AML-193 (cell line): Measurements from ENCODE around the gene PIP5K1B.
A peak's percentile ranks its signal among the peaks of the same experiment; 100 is the strongest.
"Not testable (repeated sequence)": the region's sequence is repeated elsewhere in the genome, so short reads cannot be mapped to it uniquely, and the experiment has no call there.

ENCODE experiments used
- DNase-seq, 2 experiments: peaks; one replicate each; lab custom pipeline; 2025; lab: John Stamatoyannopoulos, UW

Gene PIP5K1B, protein sequence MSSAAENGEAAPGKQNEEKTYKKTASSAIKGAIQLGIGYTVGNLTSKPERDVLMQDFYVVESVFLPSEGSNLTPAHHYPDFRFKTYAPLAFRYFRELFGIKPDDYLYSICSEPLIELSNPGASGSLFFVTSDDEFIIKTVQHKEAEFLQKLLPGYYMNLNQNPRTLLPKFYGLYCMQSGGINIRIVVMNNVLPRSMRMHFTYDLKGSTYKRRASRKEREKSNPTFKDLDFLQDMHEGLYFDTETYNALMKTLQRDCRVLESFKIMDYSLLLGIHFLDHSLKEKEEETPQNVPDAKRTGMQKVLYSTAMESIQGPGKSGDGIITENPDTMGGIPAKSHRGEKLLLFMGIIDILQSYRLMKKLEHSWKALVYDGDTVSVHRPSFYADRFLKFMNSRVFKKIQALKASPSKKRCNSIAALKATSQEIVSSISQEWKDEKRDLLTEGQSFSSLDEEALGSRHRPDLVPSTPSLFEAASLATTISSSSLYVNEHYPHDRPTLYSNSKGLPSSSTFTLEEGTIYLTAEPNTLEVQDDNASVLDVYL

DNA sequence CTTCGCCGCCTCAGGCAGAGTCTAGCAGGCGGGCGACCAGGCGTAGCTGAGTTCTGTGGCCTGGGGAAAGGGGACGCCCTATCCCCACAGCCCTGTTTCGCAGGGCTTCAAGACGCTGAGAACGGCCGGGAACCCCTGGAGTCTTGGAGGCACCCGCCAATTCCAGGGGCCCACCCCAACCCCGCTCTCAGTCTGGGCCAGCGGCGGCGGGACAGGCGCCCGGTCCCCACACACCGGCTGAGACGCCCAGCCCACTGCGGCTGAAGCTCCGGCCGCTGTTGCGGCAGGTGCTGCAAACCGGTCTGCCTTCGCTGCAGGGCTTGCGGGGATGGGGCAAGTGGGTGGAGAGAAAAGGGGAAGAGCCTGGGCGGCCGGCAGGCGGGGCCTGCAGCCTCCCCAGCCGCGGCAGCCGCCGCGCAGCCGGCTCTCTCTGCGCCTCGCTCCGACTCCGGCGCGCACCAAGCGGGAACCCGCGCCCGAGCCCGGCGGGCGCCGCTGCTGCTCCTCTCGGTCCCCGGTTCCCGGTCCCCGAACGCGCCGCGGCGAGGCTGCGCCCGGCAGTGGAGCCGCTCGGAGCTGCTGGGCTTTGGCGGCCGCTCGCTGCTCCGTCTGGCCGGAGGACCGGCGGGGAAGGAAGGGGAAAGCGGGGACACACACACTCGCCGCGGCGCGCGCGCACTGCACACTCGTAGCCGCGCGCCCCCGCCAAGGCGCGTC, at the start of gene PIP5K1B:
Gene PIP5K1B (plus strand): TSS at position 427 of the 717 bp plus-strand sequence. CDS start 117,375 bp downstream, outside the sequence.
- DNase-seq, result peak; percentile 68 to 81

GRCh38 chr9:68664036-68664435, 41.0 kb upstream of the PIP5K1B start:
- no peak for DNase-seq

GRCh38 chr9:68668127-68668526, 36.9 kb upstream of the PIP5K1B start:
- DNase-seq, result no peak

- no peak for DNase-seq
Measured at GRCh38 chr9:68669218-68669617, 35.8 kb upstream of the PIP5K1B start.

DNA sequence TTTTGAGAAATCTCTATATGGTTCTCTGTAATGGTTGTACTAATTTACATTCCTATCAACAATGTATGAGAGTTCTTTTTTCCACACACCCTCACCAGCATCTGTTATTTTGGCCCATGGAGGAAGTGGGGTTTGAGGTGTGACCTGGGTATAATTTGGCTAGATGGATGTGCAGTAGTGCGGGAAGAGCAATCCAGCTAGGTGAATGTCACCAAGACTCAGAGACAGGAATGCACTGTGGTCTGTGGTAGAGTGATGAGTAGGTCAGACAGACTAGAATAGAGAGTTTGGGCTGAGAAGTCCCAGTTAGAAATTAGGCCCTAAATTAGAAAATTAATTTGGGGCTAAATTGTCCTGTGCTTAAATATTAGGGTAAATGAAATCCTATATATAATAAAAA, 32.8 kb upstream of the PIP5K1B start:
- DNase-seq, result no peak

GRCh38 chr9:68672625-68673024, 32.4 kb upstream of the PIP5K1B start:
- no peak for DNase-seq

DNA sequence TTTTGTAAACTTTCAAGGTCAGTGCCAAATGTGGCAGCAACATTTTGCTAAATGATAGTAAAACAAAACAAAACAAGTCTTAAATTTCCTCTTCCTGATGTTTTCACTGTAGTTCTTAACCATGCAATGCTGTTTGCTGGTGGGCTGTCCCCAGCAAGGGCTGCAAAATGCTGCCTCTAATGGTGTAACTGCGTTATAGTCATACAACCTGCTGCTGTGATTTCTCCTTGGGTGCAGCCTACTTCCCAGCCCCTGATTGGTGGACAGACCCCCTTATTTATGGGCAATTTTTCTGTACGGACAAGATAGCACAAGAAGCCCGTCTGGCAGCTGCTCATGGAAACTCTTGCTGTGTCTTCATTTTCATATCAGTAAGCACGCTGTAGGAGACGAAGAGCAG, 26.6 kb upstream of the PIP5K1B start:
- no peak for DNase-seq

DNA sequence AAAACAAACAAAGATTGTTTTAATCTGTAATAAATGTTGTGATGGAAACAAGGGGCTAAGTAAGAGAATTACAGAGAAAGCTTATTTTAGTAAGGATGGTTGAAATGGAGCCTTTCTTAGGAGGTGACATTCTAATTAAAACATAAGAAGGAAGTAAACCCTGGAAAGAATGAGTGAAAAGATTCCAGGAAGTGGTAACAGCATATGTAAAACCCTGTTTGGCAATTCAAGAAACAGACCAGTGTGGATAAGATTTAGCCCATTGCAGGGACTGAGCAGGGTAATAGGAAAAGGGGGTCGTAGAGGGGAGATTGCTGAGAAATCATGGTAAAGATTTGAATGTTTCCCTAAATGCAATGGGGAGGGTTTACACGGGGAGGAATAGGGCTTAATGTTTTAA, 21.6 kb upstream of the PIP5K1B start:
- DNase-seq, result peak; percentile 2 to 13

GRCh38 chr9:68685213-68685612, 19.8 kb upstream of the PIP5K1B start:
- DNase-seq, result no peak

DNA sequence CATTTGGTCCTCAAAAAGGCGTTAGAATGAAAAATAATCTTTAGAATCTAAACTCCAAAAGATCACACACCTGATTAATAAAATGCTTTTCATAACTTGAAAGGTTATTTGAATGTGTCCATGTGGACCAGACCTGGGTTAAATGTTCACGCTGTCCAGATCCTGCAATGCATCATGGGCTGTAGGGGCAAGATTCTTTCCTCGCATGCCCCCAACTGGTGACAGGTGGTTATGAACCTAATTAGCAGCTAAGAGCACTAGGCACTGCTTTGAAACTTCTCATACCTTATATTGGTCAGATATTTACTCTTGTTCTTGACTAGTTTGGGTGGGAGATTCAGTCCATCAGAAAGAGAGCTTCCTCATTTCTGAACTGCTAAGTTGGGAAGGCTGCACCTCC, 19.3 kb upstream of the PIP5K1B start:
- DNase-seq, result peak; percentile 2 to 7

DNA sequence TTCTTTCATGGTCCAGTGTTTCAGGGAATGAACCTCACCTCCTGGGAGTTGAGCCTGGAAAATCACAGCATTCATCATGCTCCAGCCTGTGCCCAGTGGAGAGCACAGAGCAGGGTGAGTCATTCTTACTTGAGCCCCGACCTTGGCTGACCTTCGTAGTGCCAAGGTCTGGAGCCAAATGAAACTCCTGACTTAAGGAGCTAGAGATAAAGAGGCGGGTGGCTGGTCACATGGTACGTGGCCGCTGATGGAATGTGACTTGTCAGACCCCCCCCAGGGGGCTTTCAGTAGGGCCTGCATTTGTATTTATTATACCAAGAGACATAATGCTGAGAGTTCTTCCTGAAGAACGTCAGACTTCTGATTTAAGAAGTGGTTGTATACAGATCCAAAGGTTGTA, 15.0 kb upstream of the PIP5K1B start:
- no peak for DNase-seq

DNA sequence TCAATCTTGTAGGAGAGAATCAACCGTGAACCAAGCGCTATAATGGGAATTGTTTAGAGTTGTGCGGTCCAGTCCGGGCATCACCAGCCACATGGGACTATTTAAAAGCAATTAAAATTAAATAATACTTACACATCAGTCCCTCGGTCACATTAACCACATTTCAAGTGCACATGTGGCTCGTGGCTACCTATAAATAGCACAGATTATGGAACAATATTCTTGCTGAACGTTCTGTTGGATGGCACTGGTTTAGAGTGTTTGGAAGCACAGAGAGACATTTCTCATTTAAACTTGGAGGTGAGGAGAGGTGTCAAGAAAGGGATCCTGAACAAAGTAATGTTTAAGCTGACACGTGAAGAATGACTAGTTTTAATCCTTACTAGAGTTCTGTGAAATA, 12.5 kb upstream of the PIP5K1B start:
- no peak for DNase-seq

DNA sequence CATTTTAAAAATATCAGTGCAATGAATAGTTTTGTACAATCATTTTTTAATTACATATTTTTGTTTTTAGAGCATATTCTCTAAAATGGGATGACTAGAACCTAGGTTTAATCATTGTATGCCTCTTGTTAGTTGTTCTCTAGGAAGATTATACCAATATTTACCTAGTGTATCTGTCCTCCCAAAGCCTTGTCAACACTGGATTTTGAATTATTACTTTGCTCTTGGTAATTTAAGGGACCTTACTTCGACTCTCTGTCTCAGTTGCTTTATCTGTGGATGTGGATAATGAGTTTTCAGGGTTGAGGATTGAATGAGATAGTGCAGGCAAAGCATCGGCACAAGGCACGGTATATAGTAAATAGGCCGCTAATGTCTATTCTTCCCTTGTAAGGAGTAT, 10.9 kb upstream of the PIP5K1B start:
- DNase-seq, result no peak

GRCh38 chr9:68697851-68698250, 7.2 kb upstream of the PIP5K1B start:
- DNase-seq, result no peak

DNA sequence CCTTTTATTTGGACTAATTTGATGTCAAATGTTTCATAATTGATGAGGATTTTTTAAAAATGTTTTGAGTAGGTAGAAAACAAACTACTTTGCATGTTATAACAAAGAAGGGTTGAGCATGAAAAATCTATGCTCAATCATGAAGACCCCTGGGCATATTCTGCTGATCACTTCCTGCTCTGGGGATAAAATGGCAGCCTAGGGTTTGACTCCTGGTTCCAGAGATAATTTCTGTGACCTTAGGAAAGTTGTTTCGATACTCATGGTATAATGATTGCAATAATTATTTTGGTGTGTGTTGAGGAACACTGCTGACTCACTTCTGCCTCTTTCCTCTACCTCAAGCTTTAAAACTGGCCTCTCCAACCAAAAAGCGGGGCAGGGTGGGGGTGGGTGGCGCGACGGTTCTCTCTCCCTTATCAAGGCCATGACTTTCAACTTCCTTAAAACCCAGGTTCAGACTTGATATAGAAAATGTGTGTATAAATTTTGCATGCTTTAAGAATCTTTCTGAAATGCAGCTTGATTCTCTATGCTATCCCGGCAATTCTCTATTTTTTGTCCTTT, 6.0 kb upstream of the PIP5K1B start:
- no peak for DNase-seq

DNA sequence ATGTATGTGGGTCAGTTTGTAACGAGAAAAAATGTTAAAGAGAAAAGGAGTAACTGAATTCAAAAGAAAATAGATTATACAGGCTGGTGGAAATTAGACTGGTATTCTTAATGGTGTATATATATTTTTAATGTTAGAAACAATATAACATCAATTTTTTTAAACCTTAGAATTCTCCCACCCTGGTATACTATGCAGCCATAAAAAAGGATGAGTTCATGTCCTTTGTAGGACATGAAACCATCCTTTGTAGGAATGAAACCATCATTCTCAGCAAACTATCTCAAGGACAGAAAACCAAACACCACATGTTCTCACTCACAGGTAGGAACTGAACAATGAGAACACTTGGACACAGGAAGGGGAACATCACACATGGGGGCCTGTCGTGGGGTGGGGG, 5.4 kb upstream of the PIP5K1B start:
- not testable (repeated sequence) for DNase-seq

DNA sequence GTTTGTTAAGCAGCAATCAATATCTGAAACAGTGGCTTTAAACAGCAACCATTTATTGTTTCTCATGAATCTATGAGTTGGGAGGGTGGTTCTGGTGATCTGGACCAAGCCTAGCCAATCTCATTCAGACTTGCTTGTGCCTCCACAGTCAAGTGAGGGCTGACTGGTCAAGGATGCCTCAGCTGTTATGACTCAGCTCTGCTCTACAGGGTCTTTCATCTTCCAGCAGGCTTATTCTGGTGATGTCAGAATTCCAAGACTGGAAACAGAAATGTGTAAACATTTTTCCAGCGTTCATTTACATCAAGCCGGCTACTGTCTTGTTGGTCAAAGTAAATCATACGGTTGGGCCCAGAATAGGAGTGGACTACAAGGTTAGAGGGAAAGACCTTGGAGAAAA, 2.5 kb upstream of the PIP5K1B start:
- no peak for DNase-seq

DNA sequence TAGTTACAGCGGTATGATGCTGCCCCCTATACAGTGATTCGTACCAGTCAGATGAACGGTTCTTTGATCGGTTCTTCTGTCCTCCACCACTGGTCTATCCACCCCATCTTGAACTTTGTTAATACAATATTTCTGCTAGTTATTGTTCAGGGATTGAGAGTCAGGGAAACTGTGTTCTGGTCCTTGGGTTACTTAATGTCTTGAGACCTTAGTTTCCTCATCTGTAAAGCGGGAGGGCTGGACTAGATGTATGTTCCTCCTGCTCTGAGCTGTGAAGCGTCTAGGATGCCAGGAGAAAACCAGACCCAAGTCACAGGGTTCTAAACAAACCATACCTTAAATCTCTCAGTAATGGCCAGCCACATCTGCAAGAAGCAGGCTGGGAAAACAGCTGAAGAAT, 1.4 kb upstream of the PIP5K1B start:
- DNase-seq, result no peak

- no peak for DNase-seq
Measured at GRCh38 chr9:68704498-68704813, 584 bp upstream of the PIP5K1B start.

DNA sequence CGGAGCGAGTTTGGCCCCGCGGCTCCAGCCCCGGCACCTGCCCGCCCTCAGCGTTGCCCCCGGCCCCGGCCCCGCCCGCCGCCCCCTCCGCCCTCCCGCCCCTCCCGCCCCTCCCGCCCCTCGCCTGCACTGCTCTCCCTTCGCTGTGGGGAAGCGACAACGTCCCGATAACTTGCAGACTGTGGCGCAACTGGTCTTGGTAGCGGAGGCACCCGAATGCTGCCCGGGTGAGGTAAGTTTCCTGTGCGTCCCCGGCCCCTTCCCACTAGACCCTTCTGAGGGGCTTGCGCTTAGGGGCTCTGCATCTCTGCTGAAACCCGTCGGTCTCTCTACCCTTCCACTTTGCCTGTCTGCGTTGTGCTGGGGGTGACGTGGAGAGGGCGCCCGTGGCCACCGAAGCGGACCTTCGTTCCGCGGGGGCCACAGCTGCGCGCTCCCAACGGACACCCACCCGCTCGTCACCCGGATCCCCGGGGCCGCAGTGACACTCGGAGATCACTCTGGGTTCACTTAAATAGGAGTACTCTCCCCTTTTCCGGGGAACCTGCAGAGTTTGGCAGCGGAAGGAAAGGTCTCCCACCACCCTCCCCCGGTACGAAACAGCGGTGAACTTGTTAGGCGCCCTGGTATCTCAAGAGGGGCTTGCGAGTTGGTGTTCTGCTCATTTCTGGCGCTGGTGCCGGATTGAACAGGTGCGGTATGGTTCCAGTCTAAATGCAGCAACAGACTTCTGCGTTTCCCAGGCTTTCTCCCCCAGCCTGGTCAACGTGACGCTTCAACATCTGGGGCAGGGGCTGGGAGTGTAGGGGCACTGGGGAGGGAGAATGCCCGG, 707 bp downstream of the PIP5K1B start:
- DNase-seq, result peak; percentile 65 to 67

- peak; percentile 34 to 45 for DNase-seq
Measured at GRCh38 chr9:68706363-68707201, 1.5 kb downstream of the PIP5K1B start.
